HuH-7.5 (cell line): ENCODE data around the gene SLIT1.

Source experiments
- DNase-seq: peaks from one replicate; pipeline ENCODE4 v3.0.0; 2011; ENCODE audit warnings: low spot score

Gene SLIT1

DNA sequence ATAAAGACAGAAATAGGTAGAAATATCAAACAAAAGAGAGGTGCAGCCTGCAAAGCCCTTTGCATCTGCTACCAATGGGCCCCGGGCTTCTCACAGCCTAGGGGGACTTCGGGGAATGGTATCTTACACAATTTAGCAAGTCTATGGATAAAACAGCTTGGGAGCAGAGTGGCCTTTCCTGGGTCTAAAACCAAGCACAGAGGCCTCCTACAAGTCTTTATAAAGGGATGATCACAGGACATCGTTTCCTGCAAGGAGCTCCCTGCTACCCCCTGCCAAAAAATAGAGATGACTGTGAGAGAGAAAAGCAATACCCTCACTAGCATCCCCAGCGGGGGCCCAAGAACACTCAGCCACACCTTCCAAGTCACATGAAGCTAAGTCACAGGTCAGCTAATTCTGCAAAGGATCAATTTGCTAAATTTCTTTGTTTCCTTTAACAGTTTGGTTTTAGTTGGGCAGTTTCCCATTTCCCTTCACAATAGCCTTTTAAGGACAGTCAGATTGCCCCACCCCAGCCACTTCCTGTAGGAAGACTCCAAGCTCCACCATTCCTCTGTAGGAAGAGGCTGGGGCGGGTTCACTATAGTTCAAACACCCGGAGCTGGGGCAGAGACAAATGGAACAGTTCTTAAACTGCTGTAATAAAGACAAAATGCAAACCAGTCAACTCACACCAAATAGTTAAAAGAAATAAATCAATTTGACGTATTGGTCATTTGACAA lies 105.5 kb downstream of the SLIT1 start:
- no peak for DNase-seq

DNA sequence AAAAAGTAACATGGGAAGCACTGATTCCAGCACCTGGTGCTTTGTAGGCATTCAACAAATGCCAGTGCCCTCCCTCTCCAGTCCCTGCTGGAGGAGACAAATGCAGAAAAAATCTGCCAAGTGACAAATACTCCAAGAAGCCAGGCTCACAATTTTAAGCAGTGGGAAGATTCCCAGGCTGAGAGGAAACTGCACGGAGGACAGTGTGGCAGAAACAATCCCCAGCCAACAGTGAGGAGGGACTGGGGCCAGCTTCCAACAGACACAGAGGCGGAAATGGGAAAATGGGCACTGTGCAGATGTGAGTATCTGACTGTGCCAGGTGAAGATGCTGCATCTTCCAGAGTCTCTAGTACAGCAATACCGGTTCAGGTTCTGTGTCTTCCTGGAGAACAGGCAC lies 106.3 kb downstream of the SLIT1 start:
- DNase-seq = no peak

DNA sequence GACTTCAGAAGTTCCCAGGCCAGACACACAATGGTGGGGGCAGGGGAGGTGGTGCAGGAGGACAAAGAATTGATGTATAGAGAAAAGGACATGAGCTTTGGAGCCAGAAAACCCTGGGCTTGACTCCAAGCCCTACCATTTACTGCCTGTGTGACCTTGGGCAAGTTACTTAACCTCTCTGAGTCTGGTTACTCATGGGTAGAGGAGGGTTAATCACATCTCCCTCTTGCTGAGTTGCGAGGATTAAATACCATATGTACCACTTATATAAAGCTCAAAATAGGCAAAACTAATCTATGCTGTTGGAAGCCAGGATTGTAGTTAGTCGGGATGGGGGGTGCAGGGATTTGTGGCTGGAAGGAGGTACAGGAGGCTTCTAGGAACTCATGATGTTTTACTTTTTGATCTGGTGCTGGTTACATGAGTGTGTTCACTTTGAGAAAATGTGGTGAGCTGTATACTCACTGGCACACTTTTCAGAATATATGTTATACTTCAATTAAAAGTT lies 106.8 kb downstream of the SLIT1 start:
- DNase-seq = no peak

DNA sequence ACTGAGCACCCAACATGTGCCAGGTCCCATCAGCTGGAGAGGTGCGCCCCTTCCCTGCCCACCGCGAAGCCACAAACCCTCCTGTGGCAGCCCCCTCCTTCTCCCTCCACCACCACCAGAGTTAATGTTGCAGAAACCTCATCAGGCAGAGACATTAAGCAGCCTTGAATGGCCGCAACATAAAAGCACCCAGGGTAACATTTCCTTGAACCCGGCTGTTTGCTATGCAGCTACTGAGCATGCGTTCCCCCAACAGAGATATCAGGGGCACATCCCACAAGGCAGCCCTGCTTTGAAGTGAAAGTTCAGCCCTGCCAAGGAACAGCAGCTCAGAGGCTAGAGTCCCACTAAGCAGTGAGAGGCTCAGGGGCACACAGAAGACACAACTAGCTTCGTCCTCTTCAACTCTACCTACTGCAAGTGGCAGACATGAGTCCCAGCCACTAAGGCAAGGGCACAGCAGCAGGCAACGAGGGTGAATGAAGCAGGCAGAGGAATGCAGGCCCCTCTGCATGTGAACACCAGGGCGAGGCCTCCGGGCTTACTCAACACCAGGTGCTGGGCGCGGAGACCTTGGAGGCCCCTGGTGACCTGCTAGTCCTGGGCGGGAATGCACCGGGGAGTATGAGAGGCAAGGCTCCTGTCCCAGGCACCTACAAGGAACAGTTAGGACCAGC lies 107.4 kb downstream of the SLIT1 start:
- no peak for DNase-seq

DNA sequence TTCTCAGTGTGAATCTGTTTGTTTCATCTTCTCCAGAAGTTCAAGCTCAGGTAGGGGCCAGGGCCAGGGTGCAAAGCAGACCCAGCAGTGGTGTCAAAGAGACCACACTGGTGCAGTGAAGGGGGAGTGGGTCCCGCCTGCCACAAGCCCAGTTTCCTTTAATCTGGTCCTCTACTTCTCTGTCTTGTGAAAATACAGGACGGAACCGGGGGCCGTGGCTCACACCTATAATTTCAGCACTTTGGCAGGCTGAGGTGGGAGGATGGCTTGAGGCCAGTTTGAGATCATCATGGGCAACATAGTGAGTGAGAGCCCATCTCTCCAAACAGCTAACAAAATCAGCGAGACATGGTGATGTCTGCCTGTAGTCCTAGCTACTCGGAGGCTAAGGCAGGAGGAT lies 109.0 kb downstream of the SLIT1 start:
- DNase-seq = no peak

DNA sequence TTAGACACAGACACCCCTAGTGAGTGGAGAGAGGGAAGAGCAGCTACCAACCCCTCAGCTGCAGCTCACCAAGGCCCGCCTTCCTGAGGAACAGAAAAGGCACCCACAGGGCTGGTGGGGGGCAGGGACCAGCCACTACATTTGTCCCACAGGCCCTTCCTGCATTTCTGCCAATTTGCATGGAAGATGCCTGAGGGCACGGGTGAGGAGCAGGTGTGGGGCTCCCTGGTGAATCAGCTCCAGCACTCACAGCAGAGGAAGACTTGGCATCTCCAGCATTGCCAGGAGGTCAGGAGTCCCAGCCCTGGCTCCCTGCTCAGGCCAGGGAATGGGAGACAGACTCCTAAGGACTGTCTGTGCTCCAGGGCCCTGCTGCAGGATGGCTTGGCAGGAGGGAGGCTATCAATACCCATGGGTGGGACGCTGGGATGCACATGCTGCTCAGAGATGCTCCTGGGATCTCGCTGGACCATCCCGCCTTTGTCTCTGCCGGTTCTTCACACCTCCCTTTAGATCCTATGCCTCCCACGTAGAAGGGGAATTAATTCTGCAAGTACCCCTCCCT lies 109.7 kb downstream of the SLIT1 start:
- DNase-seq = no peak

DNA sequence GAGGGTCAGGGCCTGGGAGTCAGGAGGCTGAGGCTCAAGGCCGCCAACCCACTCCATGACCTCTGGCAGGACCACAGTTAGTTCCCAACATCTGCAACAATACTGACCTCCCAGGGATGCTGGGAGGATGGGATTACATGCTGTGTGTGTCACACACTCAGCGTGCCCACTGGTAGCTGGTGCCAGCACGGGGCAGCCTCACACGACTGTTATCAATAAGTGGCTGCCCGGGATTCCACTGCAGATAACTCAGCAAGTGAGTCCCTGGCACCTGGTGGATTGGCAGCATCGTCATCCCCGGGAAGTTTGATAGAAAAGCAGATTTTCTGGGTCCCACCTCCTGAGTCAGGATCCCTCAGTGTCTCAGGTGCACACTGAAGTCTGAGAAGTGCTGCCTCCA lies 110.3 kb downstream of the SLIT1 start:
- no peak for DNase-seq

DNA sequence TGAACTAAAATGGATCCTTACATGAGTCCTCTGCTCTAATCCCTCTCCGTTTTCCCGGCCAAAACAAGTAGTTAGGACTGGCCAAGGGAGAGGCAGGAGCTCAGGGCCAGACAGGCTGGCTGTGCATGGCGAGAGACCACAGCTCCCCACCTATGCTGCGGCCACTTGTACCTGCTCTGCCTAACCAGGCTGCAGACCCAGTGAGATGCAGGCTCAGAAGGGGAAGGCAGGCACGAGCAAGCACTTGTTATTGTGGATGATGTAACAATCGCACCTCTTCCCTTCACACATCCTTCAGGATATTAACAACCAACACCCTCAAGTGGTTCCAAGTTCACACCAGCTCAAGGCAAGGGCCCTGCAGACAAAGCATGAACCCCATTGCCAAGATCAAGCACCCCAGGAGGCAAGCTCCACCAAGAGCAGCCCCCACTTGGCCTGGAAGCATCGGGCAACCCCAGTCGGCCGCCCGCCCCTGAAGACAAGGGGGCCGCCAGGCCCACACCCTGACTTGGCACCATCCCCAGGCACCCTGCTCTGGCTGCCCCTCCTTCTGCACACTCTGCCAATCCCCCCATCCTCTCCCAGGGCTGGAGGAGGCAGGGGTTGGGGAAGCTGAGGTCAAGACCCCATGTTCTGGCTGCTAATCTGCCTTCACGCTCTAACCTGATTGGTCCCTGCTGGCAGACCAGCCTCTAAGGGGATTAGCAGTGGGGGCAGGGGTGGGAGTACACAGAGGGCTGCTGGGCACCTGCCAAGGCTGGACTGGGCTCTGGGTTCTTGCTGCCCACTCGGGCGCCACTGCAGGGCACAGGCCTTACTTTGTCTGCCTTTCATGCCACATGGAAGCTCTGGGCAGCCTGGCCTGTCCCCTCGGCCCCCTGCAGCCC lies 111.3 kb downstream of the SLIT1 start:
- DNase-seq = no peak

DNA sequence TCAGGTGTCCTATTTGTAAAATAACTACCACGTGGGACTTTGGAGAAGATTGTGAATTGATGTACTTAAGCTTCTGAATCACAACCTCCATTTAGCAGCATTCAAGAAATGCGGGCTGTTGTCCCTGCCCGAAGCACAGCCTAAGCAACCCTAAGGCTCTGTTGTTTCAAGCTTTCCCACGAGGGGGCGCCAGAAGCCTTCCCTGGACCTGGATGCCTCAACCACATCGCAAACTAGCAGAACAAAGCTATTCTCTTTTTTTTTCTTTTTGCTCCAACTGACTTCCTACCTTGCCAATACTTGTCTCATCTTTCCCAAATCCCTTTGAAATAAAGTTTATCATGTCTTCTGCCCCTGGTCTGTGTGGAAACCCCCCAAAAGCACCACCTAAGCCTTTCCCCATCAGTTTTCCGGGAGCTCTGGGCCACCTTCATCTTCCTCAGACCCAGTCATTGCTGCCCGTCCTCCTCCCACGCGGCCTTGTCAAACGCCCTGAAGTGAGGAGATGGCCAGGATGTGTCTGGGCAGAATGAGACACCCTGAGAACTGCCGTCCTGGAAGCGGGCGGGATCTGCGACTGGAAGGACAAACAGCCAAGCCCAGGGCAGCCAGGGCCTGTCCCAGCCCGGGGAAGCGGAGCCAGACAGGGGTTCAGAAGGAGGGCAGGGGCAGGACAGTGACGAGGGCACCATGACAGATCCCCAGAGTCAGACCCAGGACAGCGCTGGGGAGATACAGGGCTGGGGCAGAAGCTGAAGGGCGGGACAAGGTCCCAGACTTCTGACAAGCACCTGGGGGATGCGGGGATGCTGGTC lies 112.7 kb downstream of the SLIT1 start:
- DNase-seq = peak; percentile 81

DNA sequence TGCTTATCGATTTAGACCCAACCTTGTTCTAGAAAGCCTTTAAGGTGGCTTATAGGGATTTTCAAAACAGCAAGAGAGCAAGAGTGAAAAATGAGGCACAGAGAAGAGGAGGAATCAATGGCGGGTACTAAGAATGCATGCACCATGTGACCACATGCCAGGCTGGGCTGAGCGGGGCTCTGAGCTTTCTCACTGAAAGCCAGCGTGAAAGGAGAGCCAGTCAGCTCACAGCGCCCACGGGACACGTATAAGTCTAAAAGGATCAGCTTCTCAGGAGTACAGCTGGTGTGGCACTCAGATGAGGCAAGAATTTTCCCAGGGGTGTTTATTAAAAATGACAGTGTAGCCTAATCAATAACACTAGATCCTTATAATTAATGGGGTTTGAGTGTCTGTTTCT lies 114.3 kb downstream of the SLIT1 start:
- no peak for DNase-seq

DNA sequence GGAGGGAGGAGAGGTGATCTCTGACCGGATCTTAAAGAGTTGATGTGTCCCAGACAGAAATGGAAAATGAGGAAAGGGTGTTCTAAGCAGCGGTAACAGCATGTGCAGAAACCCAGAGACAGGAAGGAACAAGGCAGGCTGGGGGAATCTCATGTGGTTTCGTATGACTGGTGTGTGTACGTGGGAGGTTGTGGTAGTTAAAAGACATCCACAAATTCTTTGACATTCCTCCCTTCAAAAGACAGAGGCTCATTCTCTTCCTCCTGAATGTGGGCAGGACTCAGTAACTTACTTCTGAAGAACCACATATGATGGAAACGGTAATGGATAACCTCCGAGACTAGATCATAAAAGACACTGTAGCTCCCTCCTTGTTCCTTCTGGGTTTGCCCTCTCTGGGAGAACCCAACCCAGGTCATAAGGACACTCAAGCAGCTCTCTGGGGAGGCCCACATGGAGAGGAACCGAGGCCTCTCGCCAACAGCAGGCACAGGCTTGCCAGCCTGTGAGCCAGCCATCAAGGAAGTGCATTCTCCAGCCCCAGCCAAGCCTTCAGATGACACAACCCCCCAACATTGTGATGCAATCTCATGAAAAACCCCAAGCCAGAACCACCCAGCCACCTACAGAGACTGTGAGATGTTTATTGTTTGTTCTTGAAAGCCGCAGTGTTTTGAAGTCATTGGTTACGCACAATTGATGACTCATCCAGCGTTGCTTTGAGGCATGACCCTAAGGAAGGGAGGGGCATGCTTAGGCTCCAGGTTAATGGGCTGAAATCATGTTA lies 116.0 kb downstream of the SLIT1 start:
- DNase-seq = no peak

DNA sequence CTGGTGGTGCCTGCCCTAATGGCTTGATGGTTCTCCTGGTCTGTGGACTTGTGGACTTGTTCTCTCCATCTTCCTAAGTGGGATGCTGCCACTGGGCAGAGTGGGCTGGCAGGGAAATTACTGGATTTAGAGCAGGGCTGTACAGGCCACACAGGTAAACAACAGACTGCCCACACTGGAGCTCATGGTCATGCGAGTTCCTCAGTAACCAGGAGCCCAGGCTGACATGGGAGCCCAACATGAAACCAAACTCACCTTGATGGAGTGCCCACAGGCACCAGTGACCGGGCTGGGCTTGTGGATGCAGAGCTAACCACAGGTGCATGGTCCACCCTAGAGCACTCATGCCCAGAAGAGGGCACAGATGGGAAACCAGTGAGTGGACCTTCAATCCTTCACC lies 116.7 kb downstream of the SLIT1 start:
- no peak for DNase-seq

DNA sequence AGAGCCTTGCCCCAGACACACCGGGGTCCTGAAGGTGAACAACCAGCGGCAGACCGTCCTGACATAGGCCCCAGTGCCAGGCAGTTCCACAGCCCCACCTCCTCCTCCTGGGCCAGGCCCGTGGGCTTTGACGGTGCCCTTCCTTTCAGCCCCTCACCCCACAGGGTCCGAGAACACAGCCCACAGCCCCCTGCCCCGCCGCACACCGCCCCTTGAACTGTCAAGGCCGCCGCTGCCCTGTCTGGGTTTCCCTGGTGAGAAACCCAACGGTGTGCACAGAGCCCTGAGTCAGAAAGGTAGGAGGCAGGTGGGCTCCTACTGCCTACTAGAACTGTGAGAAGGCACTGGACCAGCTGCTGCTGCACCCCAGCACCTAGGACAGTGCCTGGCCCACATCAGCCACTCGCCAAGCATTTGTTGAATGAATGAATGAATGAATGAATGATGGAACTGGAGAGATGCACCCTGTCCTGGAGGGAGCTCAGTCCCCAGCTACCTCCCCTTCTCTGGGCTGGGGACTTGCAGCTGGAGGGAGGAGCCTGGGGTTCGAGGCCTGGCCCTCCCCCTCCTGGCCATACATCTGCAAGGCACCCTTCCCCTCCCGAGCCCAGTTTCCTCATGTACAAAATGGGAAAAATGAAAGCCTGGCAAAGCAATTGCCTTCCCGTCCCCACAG lies 117.9 kb downstream of the SLIT1 start:
- DNase-seq = no peak

DNA sequence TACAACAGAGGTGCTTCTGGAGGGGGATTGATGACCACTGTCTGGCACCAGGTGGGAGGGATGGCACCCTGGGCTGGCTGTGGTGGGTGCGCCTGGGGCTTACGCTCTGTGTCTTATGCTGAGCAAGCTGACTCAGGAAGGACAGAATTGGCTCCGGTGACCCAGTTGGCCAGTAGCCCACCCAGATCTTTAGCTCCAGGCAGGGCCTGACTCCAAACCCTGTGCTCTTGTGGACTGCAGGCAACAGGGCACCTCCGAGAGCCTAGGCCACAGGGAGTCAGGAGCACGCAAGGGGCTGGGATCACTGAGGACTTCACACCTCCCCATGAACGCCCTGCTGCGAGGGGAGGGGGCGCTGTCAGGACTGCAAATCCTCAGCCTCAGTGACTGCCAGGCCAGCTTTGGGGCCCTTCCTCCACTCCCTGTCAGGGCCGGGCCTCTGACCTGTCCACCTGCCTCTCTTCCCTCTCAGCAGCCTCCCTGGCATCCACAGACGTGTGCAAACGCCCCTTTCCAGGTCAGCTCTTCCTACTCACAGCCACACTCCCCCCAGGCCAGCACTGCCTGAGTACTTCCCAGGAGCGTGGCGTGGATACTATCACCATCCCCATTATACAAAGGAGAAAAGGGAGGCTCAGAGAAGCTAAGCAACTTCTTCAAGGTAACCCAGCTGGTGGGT lies 118.7 kb downstream of the SLIT1 start:
- DNase-seq = no peak

DNA sequence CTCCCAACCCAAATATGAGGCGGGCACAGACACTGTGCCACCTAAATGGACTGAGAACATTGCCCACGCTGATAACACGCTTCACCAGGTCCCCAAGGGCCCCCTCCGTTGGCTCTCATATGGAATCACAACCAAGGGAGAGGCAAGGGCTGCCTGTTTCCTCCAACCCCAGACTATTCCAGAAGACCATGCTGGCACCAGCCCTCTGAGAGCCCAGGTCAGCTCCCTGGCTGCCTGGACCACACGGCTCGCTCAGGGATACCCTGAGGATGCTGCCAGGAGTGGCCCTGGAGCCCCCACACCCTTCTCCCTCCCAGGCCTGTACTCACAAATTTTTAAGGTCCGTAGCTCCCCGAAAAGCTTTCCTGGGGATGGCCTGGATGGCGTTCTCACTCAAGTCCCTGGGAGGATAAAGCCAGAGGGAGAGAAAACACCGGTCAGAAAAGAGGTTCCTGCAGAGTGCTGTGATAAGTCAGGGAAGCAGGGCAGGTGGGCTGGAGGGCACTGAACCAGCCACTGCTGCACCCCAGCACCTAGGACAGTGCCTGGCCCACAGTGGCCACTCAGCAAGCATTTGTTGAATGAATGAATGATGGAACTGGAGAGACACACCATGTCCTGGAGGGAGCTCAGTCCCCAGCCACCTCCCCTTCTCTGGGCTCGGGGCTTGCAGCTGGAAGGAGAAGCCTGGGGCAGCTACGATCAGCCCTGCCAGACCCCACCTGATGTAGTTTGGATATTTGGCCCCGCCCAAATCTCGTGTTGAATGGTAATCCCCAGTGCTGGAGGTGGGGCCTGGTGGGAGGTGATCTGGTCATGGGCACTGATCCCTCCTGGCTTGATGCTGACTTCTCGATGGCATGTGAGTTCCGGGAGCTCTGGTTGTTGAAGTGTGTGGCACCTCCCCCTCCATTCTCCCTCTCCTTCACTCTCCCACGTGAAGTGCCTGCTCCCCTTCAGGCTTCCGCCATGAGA lies 119.8 kb downstream of the SLIT1 start:
- DNase-seq = no peak

DNA sequence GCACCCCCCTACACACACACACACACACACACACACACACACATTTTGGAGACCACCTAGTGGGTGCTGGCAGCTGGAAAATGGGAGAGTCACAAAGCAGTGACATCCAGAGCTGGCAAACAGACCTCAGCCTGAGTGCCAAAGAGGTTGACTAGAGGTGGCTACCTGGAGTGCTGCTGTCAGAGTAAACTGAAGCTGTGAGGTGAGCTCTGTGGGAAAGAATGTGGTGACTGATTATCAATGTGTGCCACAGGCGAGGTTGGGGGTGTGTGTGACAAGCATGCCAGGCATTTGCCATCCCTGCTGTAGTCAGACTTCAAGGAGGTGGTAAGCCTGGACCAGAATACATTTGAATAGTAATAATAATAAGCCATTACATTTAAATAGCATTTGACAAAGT lies 120.6 kb downstream of the SLIT1 start:
- DNase-seq = no peak

DNA sequence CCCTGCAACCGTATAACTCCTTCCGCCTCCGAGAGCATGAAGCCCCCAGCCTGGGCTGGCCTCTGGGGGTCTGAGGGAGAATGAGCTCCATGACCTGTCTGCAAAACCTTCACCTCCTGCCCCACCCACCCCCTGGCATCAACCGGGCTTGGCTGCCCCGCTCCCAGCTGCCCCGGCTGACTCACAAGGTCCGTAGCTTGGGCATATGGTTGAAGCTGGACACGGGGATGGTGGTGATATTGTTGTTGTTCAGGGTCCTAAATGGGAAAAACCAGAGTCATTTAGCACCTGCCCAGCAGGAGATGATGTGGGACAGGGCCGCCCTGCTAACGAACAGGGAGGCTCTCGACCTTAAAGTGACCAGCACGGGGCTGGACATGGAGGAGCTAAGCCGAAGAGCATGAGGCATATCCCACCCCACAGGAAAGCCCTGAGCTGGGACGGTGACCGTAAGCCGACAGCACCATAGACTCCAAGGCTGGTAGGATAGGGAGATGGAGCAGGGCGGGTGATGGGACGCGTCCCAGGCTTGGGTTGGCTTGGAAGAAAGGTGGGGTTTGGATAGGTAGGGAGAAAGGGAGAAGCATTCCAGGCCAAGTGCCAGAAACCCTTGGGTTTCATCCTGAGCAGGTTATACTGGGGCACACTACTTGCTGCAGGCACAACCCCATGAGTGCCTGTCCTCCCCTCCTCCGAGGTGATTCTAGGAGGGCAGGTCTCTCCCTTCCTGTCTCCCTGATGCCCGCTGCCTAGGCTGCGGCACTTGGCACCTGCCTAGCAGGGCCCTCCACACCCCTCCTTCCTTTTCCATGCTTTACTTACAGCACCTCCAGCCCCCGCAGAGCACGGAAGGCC lies 121.5 kb downstream of the SLIT1 start:
- DNase-seq = no peak
